HepG2 (cell line): Measurements from ENCODE around the gene ALDH4A1. TPM values are rescaled to one million over a fixed set of nuclear protein-coding genes. Genes with fewer than 3 reads are reported as not detected.

Experiments used
- BORCS8-MEF2B ChIP-seq: sonication (generic); formaldehyde crosslinking; IDR thresholded peaks from 2 replicates; pipeline ENCODE4 v1.8.0; 2022; ENCODE audit warnings: mild to moderate bottlenecking, missing genetic modification reagents
- KLF6 ChIP-seq: IDR thresholded peaks from 2 replicates; pipeline ENCODE4 v1.8.0; 2016; ENCODE audit warnings: missing biosample characterization, missing genetic modification reagents
- NCOR1 ChIP-seq: fragments of 200-600 bp; sonication (generic); IDR thresholded peaks from 2 replicates; pipeline ENCODE4 v1.7.0; 2017; ENCODE audit warnings: antibody characterized with exemption, low read length, borderline replicate concordance
- SMAD1 ChIP-seq: sonication (generic); formaldehyde crosslinking; IDR thresholded peaks from 2 replicates; pipeline ENCODE4 v1.4.0; 2020; ENCODE audit warnings: missing genetic modification reagents, low read depth, mild to moderate bottlenecking, borderline replicate concordance
- SOX13 ChIP-seq, 3 experiments: fragments of 450-650 bp in 1 of 3; sonication (generic) in 1 of 3; formaldehyde crosslinking in 1 of 3; IDR thresholded peaks in 2 of 3; conservative IDR thresholded peaks in 1 of 3; 2 replicates each; pipeline versions ENCODE4 v1.5.0 to v1.6.1; 2016 to 2020; ENCODE audit warnings: antibody characterized with exemption in 1 of 3, mild to moderate bottlenecking in 1 of 3, missing compliant biosample characterization in 1 of 3, missing genetic modification reagents in 1 of 3, moderate library complexity in 1 of 3
- ZBTB20 ChIP-seq: sonication (generic); formaldehyde crosslinking; IDR thresholded peaks from 2 replicates; pipeline ENCODE4 v1.8.1; 2023; ENCODE audit warnings: missing genetic modification reagents, low read depth, mild to moderate bottlenecking, borderline replicate concordance
- ZBTB7A ChIP-seq: sonication (generic); formaldehyde crosslinking; IDR thresholded peaks from 2 replicates; pipeline ENCODE4 v1.8.0; 2022; ENCODE audit warnings: mild to moderate bottlenecking, missing genetic modification reagents
- ZMYM2 ChIP-seq: sonication (generic); formaldehyde crosslinking; IDR thresholded peaks from 2 replicates; pipeline ENCODE4 v1.8.0; 2022; ENCODE audit warnings: mild to moderate bottlenecking, missing genetic modification reagents
- ZSCAN30 ChIP-seq: sonication (generic); formaldehyde crosslinking; IDR thresholded peaks from 2 replicates; pipeline ENCODE4 v1.5.0; 2020; ENCODE audit warnings: mild to moderate bottlenecking, missing genetic modification reagents
- polyA plus RNA-seq, 8 experiments: library from polyadenylated mRNA; depleted of rRNA in 3 of 8; stranded (reverse) in 7 of 8; unstranded in 1 of 8; fragments of >200 nt; fragmentation: Illumina TruSeq in 4 of 8; extraction: Trizol in 4 of 8; gene quantifications; 2 replicates each; pipeline versions ENCODE4 v1.2.1 to v1.2.3, GENCODE V29; 2011 to 2016; ENCODE audit warnings: low read depth in 4 of 8, missing spikeins in 1 of 8, mixed read lengths in 1 of 8; ENCODE audit not compliant: insufficient read depth in 1 of 8
- total RNA-seq, 5 experiments: library from RNA; depleted of rRNA; stranded (reverse); fragments of >200 nt; fragmentation: Illumina TruSeq; extraction: Trizol; gene quantifications; 2 replicates each; pipeline ENCODE4 v1.2.3, GENCODE V29; 2016; ENCODE audit warnings: low read depth in 1 of 5
- TF ChIP-seq, protein P1 (sequence below): sonication (generic); formaldehyde crosslinking; IDR thresholded peaks from 2 replicates; pipeline ENCODE4 v1.5.0; 2020; ENCODE audit warnings: mild to moderate bottlenecking, missing genetic modification reagents
- TF ChIP-seq, protein P2 (sequence below): sonication (generic); formaldehyde crosslinking; IDR thresholded peaks from 2 replicates; pipeline ENCODE4 v1.4.0; 2020; ENCODE audit warnings: missing genetic modification reagents, borderline replicate concordance
- TF ChIP-seq, protein P3 (sequence below): sonication (generic); formaldehyde crosslinking; IDR thresholded peaks from 2 replicates; pipeline ENCODE4 v1.8.1; 2023; ENCODE audit warnings: mild to moderate bottlenecking, moderate library complexity, missing genetic modification reagents
- TF ChIP-seq, protein P4 (sequence below): fragments of 450-650 bp; IDR thresholded peaks from 2 replicates; pipeline ENCODE4 v1.6.1; 2016

The ALDH4A1 gene
- total and polyA plus RNA-seq, 2 of the 13 experiments (the other 11 are each of a cell fraction or from before 2014, with no cell fraction given), result 76.4 to 240 TPM

DNA sequence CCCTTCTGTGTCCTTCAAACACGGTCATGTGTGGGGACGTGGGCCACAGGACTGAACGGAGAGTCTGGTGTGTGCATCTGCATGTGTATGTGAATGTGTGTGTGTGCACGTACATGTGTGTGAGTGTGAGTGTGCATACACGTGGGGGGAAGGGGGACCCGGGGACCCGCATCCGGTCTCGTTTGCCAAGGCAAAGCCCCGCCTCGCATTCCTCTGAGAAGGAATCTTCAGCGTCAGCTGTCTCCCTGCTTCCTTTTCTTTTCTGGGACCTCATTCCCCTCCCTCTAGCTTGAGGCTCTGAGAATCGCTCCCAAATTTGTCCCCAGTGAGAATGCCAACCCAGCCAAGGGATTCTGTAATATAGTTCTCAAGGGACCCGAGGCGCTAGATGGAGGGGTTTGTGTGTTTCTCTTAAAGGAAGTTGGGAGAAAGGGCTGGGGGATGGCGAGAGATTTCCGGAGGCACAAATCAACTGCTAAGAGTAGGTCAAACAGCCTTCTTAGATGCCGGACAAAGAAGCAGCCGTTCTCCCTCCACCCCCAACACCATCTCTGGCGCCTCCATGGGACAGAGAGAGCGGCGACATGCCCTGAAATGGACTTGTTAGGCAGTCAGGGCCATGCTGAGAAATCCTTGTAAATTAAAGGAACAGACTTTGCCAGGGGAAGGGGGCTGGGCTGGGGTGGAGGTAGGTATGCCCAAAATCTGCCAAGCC lies 47.5 kb upstream of the ALDH4A1 start (continued):
- peak; percentile 20; the same call in 1 of the 2 replicates for TF ChIP-seq ZBTB20 (CRISPR knock-in tag)
- TF ChIP-seq ZBTB7A (CRISPR knock-in tag), result peak; percentile 69; the same call in 1 of the 2 replicates
- TF ChIP-seq NCOR1, result peak; percentile 5; the same call in 1 of the 2 replicates
- 0 out of 2 replicates have a peak, but pooled peaks have one; percentile 24 for TF ChIP-seq SMAD1
- no peak for TF ChIP-seq SOX13 (IDR thresholded peaks at IDR 0.05)
- 0 out of 4 replicates have a peak, but pooled peaks of 1 of the 2 experiments have one; percentile 7 for TF ChIP-seq SOX13 (CRISPR knock-in tag; conservative IDR thresholded peaks at IDR 0.05 in 1 of 2, IDR thresholded peaks at IDR 0.05 in 1 of 2)
- TF ChIP-seq, protein P1, sequence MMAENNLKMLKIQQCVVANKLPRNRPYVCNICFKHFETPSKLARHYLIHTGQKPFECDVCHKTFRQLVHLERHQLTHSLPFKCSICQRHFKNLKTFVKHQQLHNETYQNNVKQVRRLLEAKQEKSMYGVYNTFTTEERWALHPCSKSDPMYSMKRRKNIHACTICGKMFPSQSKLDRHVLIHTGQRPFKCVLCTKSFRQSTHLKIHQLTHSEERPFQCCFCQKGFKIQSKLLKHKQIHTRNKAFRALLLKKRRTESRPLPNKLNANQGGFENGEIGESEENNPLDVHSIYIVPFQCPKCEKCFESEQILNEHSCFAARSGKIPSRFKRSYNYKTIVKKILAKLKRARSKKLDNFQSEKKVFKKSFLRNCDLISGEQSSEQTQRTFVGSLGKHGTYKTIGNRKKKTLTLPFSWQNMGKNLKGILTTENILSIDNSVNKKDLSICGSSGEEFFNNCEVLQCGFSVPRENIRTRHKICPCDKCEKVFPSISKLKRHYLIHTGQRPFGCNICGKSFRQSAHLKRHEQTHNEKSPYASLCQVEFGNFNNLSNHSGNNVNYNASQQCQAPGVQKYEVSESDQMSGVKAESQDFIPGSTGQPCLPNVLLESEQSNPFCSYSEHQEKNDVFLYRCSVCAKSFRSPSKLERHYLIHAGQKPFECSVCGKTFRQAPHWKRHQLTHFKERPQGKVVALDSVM (CRISPR knock-in tag), result 0 out of 2 replicates have a peak, but pooled peaks have one; percentile 25
- TF ChIP-seq ZSCAN30 (CRISPR knock-in tag), result peak; percentile 48; the same call in 1 of the 2 replicates
- TF ChIP-seq, protein P2, sequence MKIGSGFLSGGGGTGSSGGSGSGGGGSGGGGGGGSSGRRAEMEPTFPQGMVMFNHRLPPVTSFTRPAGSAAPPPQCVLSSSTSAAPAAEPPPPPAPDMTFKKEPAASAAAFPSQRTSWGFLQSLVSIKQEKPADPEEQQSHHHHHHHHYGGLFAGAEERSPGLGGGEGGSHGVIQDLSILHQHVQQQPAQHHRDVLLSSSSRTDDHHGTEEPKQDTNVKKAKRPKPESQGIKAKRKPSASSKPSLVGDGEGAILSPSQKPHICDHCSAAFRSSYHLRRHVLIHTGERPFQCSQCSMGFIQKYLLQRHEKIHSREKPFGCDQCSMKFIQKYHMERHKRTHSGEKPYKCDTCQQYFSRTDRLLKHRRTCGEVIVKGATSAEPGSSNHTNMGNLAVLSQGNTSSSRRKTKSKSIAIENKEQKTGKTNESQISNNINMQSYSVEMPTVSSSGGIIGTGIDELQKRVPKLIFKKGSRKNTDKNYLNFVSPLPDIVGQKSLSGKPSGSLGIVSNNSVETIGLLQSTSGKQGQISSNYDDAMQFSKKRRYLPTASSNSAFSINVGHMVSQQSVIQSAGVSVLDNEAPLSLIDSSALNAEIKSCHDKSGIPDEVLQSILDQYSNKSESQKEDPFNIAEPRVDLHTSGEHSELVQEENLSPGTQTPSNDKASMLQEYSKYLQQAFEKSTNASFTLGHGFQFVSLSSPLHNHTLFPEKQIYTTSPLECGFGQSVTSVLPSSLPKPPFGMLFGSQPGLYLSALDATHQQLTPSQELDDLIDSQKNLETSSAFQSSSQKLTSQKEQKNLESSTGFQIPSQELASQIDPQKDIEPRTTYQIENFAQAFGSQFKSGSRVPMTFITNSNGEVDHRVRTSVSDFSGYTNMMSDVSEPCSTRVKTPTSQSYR, result peak; percentile 83
- TF ChIP-seq ZMYM2, result no peak
- TF ChIP-seq, protein P3, sequence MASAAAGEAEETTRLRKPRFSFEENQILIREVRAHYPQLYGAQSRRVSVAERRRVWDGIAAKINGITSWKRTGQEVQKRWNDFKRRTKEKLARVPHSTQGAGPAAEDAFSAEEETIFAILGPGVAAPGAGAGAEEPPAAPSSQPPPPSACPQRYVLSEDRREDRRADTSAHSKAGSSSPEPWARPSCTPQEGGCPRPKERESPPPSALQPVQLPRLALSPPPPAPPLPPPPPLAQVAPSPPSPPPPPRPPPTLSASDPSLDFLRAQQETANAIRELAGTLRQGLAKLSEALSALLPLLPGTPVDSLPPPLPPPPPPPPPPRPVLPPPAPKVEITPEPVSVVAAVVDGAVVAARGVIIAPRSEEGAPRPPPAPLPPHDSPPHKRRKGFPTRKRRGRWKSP (CRISPR knock-in tag), result 0 out of 2 replicates have a peak, but pooled peaks have one; percentile 7
- TF ChIP-seq KLF6 (CRISPR knock-in tag), result no peak
- TF ChIP-seq, protein P4, sequence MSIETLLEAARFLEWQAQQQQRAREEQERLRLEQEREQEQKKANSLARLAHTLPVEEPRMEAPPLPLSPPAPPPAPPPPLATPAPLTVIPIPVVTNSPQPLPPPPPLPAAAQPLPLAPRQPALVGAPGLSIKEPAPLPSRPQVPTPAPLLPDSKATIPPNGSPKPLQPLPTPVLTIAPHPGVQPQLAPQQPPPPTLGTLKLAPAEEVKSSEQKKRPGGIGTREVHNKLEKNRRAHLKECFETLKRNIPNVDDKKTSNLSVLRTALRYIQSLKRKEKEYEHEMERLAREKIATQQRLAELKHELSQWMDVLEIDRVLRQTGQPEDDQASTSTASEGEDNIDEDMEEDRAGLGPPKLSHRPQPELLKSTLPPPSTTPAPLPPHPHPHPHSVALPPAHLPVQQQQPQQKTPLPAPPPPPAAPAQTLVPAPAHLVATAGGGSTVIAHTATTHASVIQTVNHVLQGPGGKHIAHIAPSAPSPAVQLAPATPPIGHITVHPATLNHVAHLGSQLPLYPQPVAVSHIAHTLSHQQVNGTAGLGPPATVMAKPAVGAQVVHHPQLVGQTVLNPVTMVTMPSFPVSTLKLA, result peak; percentile 67
- TF ChIP-seq BORCS8-MEF2B, result no peak
